GM12872 (cell line): Measurements from ENCODE around the gene SURF2.

Source experiments
- TF ChIP-seq, protein P1 (sequence below): IDR thresholded peaks from 3 replicates; pipeline ENCODE4 v1.5.1; 2011; ENCODE audit warnings: low read depth, mild to moderate bottlenecking, low read length, moderate library complexity; ENCODE audit not compliant: insufficient read depth

Gene SURF2

DNA sequence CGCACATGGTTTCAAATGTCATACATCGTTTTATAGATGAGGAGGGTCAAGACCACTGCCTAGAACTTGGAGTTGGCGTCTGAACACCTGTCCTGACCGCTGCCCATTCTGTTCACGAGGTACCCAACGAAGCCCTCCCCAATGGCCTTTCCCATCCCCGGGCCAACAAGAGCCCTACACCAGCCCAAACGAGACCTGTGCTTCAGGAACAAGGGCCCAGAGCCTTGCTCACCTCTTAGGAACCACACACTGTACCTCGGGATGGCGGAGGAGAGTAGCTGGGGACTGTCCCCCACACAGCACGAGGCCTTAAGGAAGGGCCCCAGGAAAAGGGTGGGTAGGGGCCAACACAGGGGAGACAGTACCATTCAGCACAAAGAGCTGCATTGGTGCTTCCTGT, 23.3 kb upstream of the SURF2 start:
- TF ChIP-seq, protein P1, sequence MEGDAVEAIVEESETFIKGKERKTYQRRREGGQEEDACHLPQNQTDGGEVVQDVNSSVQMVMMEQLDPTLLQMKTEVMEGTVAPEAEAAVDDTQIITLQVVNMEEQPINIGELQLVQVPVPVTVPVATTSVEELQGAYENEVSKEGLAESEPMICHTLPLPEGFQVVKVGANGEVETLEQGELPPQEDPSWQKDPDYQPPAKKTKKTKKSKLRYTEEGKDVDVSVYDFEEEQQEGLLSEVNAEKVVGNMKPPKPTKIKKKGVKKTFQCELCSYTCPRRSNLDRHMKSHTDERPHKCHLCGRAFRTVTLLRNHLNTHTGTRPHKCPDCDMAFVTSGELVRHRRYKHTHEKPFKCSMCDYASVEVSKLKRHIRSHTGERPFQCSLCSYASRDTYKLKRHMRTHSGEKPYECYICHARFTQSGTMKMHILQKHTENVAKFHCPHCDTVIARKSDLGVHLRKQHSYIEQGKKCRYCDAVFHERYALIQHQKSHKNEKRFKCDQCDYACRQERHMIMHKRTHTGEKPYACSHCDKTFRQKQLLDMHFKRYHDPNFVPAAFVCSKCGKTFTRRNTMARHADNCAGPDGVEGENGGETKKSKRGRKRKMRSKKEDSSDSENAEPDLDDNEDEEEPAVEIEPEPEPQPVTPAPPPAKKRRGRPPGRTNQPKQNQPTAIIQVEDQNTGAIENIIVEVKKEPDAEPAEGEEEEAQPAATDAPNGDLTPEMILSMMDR: no peak

DNA sequence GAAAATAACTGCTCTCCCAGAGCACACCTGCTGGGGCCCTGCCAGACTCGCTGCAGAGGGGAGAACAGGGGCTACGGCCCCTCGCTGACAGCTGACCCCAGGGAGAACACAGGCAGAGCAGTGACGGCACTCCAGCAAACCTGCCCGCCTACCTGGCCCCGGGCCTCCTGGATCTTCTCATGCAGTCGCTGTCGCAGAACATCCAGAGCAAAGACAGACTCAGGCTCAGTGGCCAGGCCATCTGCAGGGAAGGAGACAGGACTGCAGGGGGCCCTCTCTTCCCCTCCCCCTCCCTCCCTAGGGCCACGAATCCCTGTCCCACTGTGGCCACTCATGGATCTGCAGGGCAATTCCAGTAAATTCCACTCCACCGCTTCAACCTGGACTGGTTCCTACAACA, 22.8 kb upstream of the SURF2 start:
- TF ChIP-seq, protein P1: no peak

DNA sequence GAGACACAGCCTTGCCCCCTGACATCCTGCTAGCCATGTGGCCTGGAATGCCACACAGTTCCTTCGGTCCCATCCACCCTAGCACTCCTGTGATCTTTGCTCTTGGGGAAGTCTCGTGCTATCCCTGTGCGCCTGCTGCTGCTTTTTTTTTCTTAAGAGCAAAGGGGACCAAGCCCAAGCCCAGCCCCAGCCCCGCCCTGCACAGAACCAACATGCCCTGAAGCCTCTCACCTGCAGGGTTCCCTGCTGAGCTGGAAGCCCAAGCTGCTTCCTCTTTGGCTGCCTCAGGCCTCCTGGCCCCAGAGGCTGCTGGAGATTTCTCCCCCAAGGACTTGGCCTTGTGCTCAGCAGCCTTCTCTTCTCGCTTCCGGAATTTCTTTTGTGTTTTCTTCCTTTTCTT, 22.2 kb upstream of the SURF2 start:
- TF ChIP-seq, protein P1: no peak

DNA sequence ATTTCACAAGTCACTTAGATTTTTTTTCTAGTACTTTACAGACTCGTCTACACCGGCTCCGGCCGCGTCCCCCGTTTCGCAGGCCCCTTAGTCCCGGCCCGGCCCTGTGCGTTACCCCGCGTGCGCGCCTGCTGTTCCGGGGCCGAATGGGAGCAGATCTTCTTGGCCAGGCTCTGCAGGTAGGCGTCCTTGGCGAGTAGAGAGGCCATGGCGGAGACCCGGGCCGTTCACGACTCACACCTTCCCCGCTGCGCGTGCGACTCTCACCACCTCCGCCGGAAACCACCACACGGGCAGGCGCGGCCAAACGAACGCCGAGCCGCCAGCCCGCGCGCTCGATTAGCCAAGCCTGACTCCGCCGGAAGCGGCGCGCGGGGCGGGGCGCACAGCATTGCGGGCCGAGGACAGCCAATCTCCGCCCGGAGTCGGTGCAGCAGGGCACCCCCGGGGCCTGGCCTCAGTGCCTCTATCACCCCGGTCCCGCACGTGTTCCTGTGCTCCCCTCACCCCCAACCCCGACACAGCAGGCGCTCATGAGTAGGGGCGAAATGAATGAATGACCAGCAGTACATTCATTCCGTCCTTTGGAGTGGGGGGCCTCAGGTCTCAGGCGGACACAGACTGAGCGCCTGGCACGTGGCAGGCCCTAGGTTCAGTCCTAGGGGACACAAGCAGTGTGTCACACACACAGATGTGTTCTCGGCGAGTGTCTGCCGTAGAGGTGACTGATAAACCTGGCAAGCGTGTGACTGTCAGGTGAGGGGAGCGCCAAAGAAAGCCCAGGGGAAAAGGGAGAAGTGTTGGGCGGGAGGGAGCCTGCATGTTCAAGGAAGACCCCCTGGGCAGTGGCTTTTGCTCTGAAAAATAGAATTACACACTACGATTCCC, 20.2 kb upstream of the SURF2 start, which contains the start of gene SURF6:
TSS of gene SURF6 (minus strand) at position 265 of the 888 bp plus-strand sequence. CDS start at position 209, 56 bp downstream.
- TF ChIP-seq, protein P1: no peak

DNA sequence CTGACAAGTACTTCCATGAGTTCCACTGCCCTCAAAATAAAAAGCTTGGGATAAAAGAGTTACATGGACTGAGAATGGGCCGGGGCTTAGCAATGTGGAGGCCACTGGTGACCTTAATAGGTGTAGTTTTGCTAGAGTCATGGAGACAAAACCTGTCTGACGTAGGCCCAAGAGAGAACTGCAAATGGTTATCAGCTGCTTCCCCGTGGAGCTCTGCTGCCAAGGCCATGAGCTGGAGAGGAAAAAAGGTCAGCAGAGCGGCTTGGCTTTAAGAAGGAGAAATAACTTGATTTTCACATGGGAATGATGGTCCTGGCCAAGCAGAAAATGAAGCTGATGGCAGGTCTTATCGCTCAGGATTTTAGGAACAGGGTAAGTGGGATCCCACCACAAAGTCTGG, 16.7 kb upstream of the SURF2 start:
- TF ChIP-seq, protein P1: no peak

DNA sequence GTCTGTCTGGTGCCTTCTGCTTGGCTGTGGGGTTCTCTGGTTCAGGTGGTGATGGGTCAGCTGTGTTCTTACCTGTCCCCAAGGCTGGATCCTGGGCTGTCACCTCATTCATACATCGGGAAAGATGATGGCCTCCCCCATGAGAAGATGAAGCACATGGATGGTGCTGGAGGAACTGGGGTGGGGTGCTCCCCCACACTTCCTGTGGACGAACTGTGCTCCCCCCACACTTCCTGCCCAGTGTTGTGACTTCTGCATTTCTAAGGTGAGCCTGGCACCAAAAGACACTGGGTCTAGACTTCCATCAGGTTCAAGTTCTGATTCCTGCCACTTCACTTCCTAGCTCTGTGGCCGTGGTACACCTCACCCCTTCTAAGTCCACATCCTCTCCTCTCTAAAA, 16.1 kb upstream of the SURF2 start:
- TF ChIP-seq, protein P1: no peak

DNA sequence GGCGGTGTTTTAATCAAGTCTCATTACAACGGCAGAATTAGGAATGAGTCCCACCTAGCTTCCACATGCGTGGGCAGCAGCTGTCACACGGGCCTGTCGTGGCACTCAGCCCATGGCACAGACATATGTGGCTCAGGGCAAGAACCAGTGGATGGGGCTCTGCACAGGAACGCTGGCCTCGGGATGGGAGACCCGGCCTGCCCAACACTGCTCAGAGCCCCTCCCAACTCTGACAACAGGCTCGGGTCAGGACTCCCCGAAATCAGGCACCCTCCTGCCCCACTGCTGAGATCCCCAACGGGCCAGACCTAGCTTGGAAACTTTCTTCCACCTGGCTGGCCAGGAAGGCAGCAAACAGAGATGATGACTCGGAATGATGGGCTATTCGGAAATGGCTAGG, 15.4 kb upstream of the SURF2 start:
- TF ChIP-seq, protein P1: no peak
